Lung (tissue), 12 donors: ENCODE measurements around the gene EPHB1. TPM values are rescaled to one million over a fixed set of nuclear protein-coding genes. Genes with fewer than 3 reads are reported as not detected.

ENCODE experiments used
- ATAC-seq: fragments of 200-7000 bp; cut with Tn5 transposase; one replicate; pipeline ENCODE4 v1.9.1; 2020; ENCODE audit warnings: moderate number of reproducible peaks; ENCODE audit not compliant: insufficient read depth, low FRiP score
- DNase-seq, 3 donors: peaks; one replicate each; pipeline ENCODE4 v3.0.0-alpha.2; 2013 to 2017
- H3K27ac ChIP-seq, 2 donors: one replicate each; pipeline ENCODE4 v1.5.1; 2013; ENCODE audit warnings: mild to moderate bottlenecking in 2 of 2, moderate library complexity in 2 of 2, control low read depth in 1 of 2, inconsistent platforms in 1 of 2, low read depth in 1 of 2, low read length in 1 of 2
- H3K27me3 ChIP-seq, 3 donors: one replicate each; pipeline ENCODE4 v1.5.1; 2013; ENCODE audit warnings: low read length in 2 of 3; ENCODE audit not compliant: control insufficient read depth in 3 of 3, insufficient read depth in 3 of 3
- H3K36me3 ChIP-seq, 4 donors: one replicate each; pipeline ENCODE4 v1.5.1; 2013; ENCODE audit warnings: low read length in 4 of 4, mild to moderate bottlenecking in 1 of 4, moderate library complexity in 1 of 4; ENCODE audit not compliant: control insufficient read depth in 4 of 4, insufficient read depth in 4 of 4
- H3K4me1 ChIP-seq, 5 donors: one replicate each; pipeline ENCODE4 v1.5.1; 2013; ENCODE audit warnings: low read length in 5 of 5, mild to moderate bottlenecking in 2 of 5, moderate library complexity in 1 of 5; ENCODE audit not compliant: control insufficient read depth in 5 of 5, insufficient read depth in 5 of 5
- H3K4me3 ChIP-seq: one replicate; pipeline ENCODE4 v1.5.1; 2013; ENCODE audit warnings: mild to moderate bottlenecking, control low read depth, moderate library complexity
- H3K9ac ChIP-seq, 2 donors: one replicate each; pipeline ENCODE4 v1.5.1; 2013; ENCODE audit warnings: low read length in 2 of 2, control low read depth in 1 of 2; ENCODE audit not compliant: insufficient read depth in 1 of 2
- H3K9me3 ChIP-seq, 4 donors: one replicate each; pipeline ENCODE4 v1.5.1; 2013; ENCODE audit warnings: low read length in 3 of 4, mild to moderate bottlenecking in 1 of 4, moderate library complexity in 1 of 4; ENCODE audit not compliant: control insufficient read depth in 4 of 4, insufficient read depth in 3 of 4
- WGBS, 2 donors: extraction: QIAGEN DNeasy Blood & Tissue Kit; methylation state at CpG; one replicate each; pipeline ENCODE4 v1.1.7; 2013; 5-methylcytosine and 5-hydroxymethylcytosine counted together
- polyA plus RNA-seq, 2 donors: library from polyadenylated mRNA; stranded (reverse); fragments of 200-250 nt; gene quantifications; one replicate each; pipeline ENCODE4 v1.2.1, GENCODE V29; 2013
- total RNA-seq, 2 donors: library from RNA; depleted of rRNA in 1 of 2; stranded (reverse); fragments of >200 nt in 1 of 2; gene quantifications; one replicate each; pipeline ENCODE4 v1.2.1, GENCODE V29; 2014 to 2021
- TF ChIP-seq, protein P1 (sequence below): IDR thresholded peaks from 2 replicates; pipeline ENCODE4 v1.5.1; 2012; ENCODE audit warnings: mild to moderate bottlenecking; ENCODE audit errors: control extremely low read depth, extremely low read depth
- donor health status: control.
- donor health status: control.
- donor health status: Bipolar disorder and iron deficiency.
- donor health status: healthy.
- donor health status: DM: yes; HTN: yes; CAD: no.

Gene EPHB1
- total and polyA plus RNA-seq, 4 donors, result 0.30 to 6.3 (median 2.1) TPM

DNA sequence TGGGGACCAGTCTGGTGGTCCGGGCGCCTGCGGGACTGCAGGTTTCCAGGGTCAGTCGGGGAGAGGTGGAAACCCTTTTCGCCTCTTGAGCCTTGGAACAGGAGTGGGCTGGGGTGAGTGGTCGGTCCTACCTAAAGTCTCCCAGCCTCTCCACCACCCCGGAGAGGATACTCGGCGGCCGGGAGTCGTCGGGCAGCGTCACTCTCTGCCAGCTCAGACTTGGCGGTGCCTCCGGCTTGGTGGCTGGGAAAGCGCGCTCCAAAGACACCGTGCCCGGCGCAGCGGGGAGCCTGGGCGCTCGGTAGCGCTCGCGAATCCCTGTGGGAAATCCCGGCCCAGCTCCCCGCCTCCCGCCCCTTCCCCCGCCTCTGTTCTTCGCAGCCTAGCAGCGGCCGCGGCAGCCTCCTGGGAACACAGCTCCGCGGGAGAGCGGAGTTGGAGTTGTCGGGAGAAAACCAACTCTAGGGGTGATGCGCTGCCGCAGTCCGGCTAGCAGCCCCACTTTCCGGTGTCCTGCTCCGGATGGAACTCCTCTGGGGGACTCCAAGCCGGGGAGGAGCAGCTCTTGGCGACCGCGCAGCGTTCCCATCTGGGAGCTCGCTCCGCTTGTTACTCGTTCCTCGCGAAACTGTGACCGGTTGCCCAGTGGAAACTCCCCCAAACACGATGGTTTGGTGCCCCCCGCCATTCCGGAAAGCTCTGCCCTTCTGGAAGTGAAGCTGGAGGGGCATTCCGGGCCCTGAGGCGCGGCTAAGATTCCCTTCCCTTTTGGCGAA lies 1.4 kb downstream of the EPHB1 start:
- TF ChIP-seq, protein P1, sequence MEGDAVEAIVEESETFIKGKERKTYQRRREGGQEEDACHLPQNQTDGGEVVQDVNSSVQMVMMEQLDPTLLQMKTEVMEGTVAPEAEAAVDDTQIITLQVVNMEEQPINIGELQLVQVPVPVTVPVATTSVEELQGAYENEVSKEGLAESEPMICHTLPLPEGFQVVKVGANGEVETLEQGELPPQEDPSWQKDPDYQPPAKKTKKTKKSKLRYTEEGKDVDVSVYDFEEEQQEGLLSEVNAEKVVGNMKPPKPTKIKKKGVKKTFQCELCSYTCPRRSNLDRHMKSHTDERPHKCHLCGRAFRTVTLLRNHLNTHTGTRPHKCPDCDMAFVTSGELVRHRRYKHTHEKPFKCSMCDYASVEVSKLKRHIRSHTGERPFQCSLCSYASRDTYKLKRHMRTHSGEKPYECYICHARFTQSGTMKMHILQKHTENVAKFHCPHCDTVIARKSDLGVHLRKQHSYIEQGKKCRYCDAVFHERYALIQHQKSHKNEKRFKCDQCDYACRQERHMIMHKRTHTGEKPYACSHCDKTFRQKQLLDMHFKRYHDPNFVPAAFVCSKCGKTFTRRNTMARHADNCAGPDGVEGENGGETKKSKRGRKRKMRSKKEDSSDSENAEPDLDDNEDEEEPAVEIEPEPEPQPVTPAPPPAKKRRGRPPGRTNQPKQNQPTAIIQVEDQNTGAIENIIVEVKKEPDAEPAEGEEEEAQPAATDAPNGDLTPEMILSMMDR, result no peak
- Histone ChIP-seq H3K9ac (no peak overlapping the region), H3K4me1 (peaks cover 0 to 22% (median 3%) of the 10 kb centered on the region in 5 donors), H3K4me3 (no peak overlapping the region), H3K36me3 (no peaks in the 10 kb centered on the region), H3K9me3 (no peaks in the 10 kb centered on the region), H3K27ac (no peak overlapping the region), H3K27me3 (peaks cover 12 to 46% (median 45%) of the 10 kb centered on the region in 3 donors)
- ATAC-seq (no peak), DNase-seq (peak; percentile 25 to 33 (median 33))
- 1% methylated on average over 56 to 61 of the region's 61 CpGs for WGBS, 2 donors

DNA sequence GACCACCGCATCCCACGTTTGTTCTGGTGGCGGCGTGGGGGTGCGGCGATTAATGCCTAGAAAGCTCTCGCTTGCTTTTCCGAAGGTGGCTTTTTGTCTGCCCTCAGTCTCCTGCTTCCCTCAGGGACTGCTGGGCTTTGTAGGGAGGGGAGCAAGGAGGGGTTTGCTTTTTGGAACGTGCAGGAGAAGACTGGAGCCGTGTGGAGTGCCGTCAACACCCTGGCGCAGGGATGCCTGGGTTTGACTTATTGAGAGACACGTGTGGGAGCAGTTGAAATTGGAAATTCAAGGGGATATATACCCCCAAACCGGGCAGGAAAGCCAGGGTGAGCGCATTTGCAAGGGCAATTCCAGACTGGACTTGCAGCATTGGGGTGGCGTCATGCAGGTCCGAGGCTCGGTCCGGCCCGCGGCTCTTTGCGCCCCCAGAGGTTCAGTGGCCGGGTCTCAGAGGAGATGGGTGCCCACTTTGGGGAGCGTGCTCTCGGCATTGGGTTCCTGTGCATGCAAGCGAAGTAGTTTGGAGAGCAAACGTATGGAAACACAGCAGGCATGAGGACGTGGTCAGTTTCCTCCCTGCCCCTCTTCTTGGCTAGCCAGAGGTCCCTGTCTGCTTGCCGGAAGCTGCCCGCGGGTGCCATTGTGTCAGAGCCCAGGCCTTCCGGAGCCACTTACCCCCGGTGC lies 2.1 kb downstream of the EPHB1 start:
- peaks cover 12 to 46% (median 45%) of the 10 kb centered on the region in 3 donors for H3K27me3 ChIP-seq
- H3K27ac ChIP-seq, result no peak overlapping the region
- DNase-seq, result peak in 1 of 3 donors; percentile 6

DNA sequence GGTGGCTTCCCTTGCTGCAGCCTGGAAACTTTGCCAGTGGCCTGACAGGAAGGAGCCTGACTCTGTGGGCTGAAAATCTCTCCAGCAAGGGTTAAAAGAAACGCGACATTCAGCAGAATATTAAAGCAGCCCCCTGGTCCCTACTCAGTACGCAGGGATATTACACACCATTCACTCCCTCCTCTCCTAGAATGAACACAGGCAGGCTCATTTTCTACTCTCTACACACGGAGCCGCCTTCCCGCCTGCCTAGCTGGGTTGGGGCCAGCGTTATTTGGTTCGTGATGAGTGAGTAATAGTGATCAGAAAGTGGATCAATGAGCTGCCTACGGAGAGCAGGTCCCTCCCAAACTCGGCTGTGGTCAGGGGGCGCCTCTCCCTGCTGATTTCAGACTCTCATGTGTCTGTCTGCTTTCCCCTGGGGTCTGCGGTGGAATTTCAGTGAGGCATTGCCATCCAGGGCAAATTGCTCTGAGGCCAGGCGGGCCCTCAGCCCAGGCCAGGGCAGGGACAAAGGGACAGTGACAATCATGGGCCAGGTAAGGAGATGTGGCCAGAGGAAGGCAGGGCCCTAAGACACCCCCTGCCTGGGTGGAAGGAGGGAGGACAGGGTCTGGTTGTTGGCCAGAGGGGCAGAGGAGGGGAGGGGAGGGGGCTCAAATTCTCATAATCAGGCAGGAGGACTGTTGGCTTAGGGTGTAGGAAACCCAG lies 2.8 kb downstream of the EPHB1 start:
- H3K27ac ChIP-seq, result no peak overlapping the region
- no peak overlapping the region for H3K9ac ChIP-seq
- H3K4me1 ChIP-seq, result peaks cover 0 to 22% (median 3%) of the 10 kb centered on the region in 5 donors
- no peak overlapping the region for H3K4me3 ChIP-seq
- no peak for DNase-seq
- H3K27me3 ChIP-seq, result peaks cover 12 to 46% (median 45%) of the 10 kb centered on the region in 3 donors
- H3K36me3 ChIP-seq, result no peaks in the 10 kb centered on the region
- TF ChIP-seq, protein P1, result no peak
- H3K9me3 ChIP-seq, result no peaks in the 10 kb centered on the region
- ATAC-seq, result no peak
- WGBS, 2 donors, result 57 to 67% methylated on average over 13 of the region's 13 CpGs

More for the DNA sequence above, 2.1 kb downstream of the EPHB1 start:
- no peak for ATAC-seq
- H3K9ac ChIP-seq, result no peak overlapping the region
- no peaks in the 10 kb centered on the region for H3K9me3 ChIP-seq
- H3K4me1 ChIP-seq, result peaks cover 0 to 22% (median 3%) of the 10 kb centered on the region in 5 donors
- TF ChIP-seq, protein P1, result no peak
- H3K4me3 ChIP-seq, result no peak overlapping the region
- H3K36me3 ChIP-seq, result no peaks in the 10 kb centered on the region
- 6 to 9% methylated on average over 33 of the region's 33 CpGs for WGBS, 2 donors
